Stomach (tissue), 9 donors: ENCODE results near the gene FAM193A. TPM values are rescaled to one million over a fixed set of nuclear protein-coding genes. Genes with fewer than 3 reads are reported as not detected.
"Not testable (repeated sequence)": the region's sequence is repeated elsewhere in the genome, so short reads cannot be mapped to it uniquely, and the experiment has no call there.

Experiments
- DNase-seq, 2 donors: peaks; one replicate each; pipeline versions ENCODE4 v3.0.0 to v3.0.0-alpha.2; 2013 to 2019
- H3K27ac ChIP-seq, 5 donors: fragments of 200-600 bp in 4 of 5; sonication (generic) in 4 of 5; one replicate each; pipeline ENCODE4 v1.5.1; 2013 to 2019; ENCODE audit warnings: mild to moderate bottlenecking in 1 of 5, moderate library complexity in 1 of 5
- H3K27me3 ChIP-seq, 3 donors: fragments of 200-600 bp; sonication (generic); one replicate each; pipeline ENCODE4 v1.5.1; 2017 to 2019; ENCODE audit warnings: mixed run types in 1 of 3
- H3K36me3 ChIP-seq, 4 donors: fragments of 200-600 bp; sonication (generic); 1 replicate in 3 of 4; 2 replicates in 1 of 4; pipeline ENCODE4 v1.5.1; 2016 to 2019
- H3K4me1 ChIP-seq, 4 donors: fragments of 200-600 bp; sonication (generic); one replicate each; pipeline ENCODE4 v1.5.1; 2016 to 2019
- H3K4me3 ChIP-seq, 4 donors: fragments of 200-600 bp; sonication (generic) in 3 of 4; one replicate each; pipeline ENCODE4 v1.5.1; 2016 to 2019; ENCODE audit warnings: mild to moderate bottlenecking in 1 of 4
- H3K9me3 ChIP-seq, 4 donors: fragments of 200-600 bp; sonication (generic); one replicate each; pipeline ENCODE4 v1.5.1; 2016 to 2019
- CTCF ChIP-seq, 7 experiments: fragments of 450-650 bp in 4 of 7; fragments of 200-600 bp in 3 of 7; sonication (generic) in 3 of 7; IDR thresholded peaks; one replicate each; pipeline ENCODE4 v1.5.1; 2016 to 2019; ENCODE audit warnings: antibody characterized with exemption in 7 of 7, control low read depth in 2 of 7, mild to moderate bottlenecking in 1 of 7
- EP300 ChIP-seq: sonication (generic); formaldehyde crosslinking; IDR thresholded peaks from one replicate; pipeline ENCODE4 v1.6.1; 2017; ENCODE audit warnings: antibody characterized with exemption
- POLR2A ChIP-seq, 4 donors: fragments of 450-650 bp; IDR thresholded peaks; one replicate each; pipeline ENCODE4 v1.6.1; 2016; ENCODE audit warnings: antibody characterized with exemption in 4 of 4, control low read depth in 2 of 4, mild to moderate bottlenecking in 1 of 4, moderate library complexity in 1 of 4
- POLR2AphosphoS5 ChIP-seq, 3 donors: sonication (generic); formaldehyde crosslinking; IDR thresholded peaks; one replicate each; pipeline ENCODE4 v1.6.1; 2016; ENCODE audit warnings: antibody characterized with exemption in 3 of 3
- WGBS, 5 donors: extraction: QIAGEN DNeasy Blood & Tissue Kit in 3 of 5; methylation state at CpG; one replicate each; pipeline versions ENCODE4 v1.1.5 to v1.1.7; 2013 to 2018; 5-methylcytosine and 5-hydroxymethylcytosine counted together
- intact Hi-C: fragments of 100-400 bp; cut with DNase I; formaldehyde crosslinking; loops from one replicate; pipeline ENCODE4 v1.15.1; 2023; ENCODE audit warnings: low total_unique reads
- polyA plus RNA-seq, 3 donors: library from polyadenylated mRNA; stranded (reverse); fragments of 200-250 nt; gene quantifications; one replicate each; pipeline ENCODE4 v1.2.3, GENCODE V29; 2013
- total RNA-seq, 5 donors: library from RNA; depleted of rRNA; stranded (reverse); fragments of >200 nt; gene quantifications; one replicate each; pipeline versions ENCODE4 v1.1.0 to v1.2.3, GENCODE V29; 2014 to 2016
- donor health status: healthy with polysubstance abuse.
- donor health status: Bipolar disorder and iron deficiency.
- donor health status: healthy.

Gene FAM193A
- total and polyA plus RNA-seq, 8 donors, result 4.9 to 107 (median 26.0) TPM

- H3K9me3 ChIP-seq, result peaks cover 0 to 8% (median 3%) of the 10 kb centered on the region in 4 donors
- DNase-seq, result no peak
- H3K36me3 ChIP-seq, result peaks cover 20 to 53% (median 51%) of the 10 kb centered on the region in 4 donors
- WGBS, 5 donors, result 83 to 92% (median 89%) methylated on average over 18 to 21 of the region's 21 CpGs
- intact Hi-C loops, result no loop called here
- H3K27ac ChIP-seq, result no peak overlapping the region
- H3K4me3 ChIP-seq, result no peak overlapping the region
- no peaks in the 10 kb centered on the region for H3K27me3 ChIP-seq
- no peaks in the 10 kb centered on the region for H3K4me1 ChIP-seq
- TF ChIP-seq CTCF (IDR thresholded peaks at IDR 0.05) (no peak), POLR2AphosphoS5 (IDR thresholded peaks at IDR 0.05) (no peak), EP300 (no peak), POLR2A (IDR thresholded peaks at IDR 0.05) (no peak)
Measured at GRCh38 chr4:2733001-2733843, 196.8 kb downstream of the FAM193A start.

- Histone ChIP-seq H3K27me3 (no peaks in the 10 kb centered on the region), H3K27ac (no peak overlapping the region), H3K4me3 (no peak overlapping the region), H3K4me1 (no peaks in the 10 kb centered on the region), H3K36me3 (peaks cover 20 to 53% (median 49%) of the 10 kb centered on the region in 4 donors), H3K9me3 (peaks cover 0 to 8% (median 3%) of the 10 kb centered on the region in 4 donors)
- WGBS, 5 donors, result 78 to 94% (median 90%) methylated on average over 2 of the region's 2 CpGs
- TF ChIP-seq POLR2A (IDR thresholded peaks at IDR 0.05) (no peak), EP300 (no peak), CTCF (IDR thresholded peaks at IDR 0.05) (no peak), POLR2AphosphoS5 (IDR thresholded peaks at IDR 0.05) (no peak)
- DNase-seq, result no peak
- intact Hi-C loops, result no loop called here
Measured at GRCh38 chr4:2733844-2734574, 197.6 kb downstream of the FAM193A start.

- Histone ChIP-seq H3K27ac (no peak overlapping the region), H3K36me3 (peaks cover 20 to 47% (median 43%) of the 10 kb centered on the region in 4 donors), H3K4me3 (no peak overlapping the region), H3K27me3 (no peaks in the 10 kb centered on the region), H3K4me1 (no peaks in the 10 kb centered on the region), H3K9me3 (peaks cover 0 to 8% (median 3%) of the 10 kb centered on the region in 4 donors)
- WGBS, 5 donors, result 80 to 94% (median 83%) methylated on average over 1 of the region's 1 CpG
- no peak for DNase-seq
- no peak for TF ChIP-seq EP300
- TF ChIP-seq CTCF (IDR thresholded peaks at IDR 0.05), result no peak
- intact Hi-C loops, result no loop called here
Measured at GRCh38 chr4:2734612-2735011, 198.2 kb downstream of the FAM193A start.

- H3K36me3 ChIP-seq, result peaks cover 16 to 40% (median 31%) of the 10 kb centered on the region in 4 donors
- no peak overlapping the region for H3K27ac ChIP-seq
- no peak overlapping the region for H3K4me3 ChIP-seq
- H3K9me3 ChIP-seq, result peaks cover 0 to 8% (median 3%) of the 10 kb centered on the region in 4 donors
- no peak for TF ChIP-seq POLR2A (IDR thresholded peaks at IDR 0.05)
- TF ChIP-seq CTCF (IDR thresholded peaks at IDR 0.05), result no peak
- no peak for TF ChIP-seq EP300
- no peak for TF ChIP-seq POLR2AphosphoS5 (IDR thresholded peaks at IDR 0.05)
- no peaks in the 10 kb centered on the region for H3K27me3 ChIP-seq
- DNase-seq, result no peak
- intact Hi-C loops, result no loop called here
- no peaks in the 10 kb centered on the region for H3K4me1 ChIP-seq
Measured at GRCh38 chr4:2735869-2736268, 199.4 kb downstream of the FAM193A start.

GRCh38 chr4:2738296-2738695, 201.8 kb downstream of the FAM193A start:
- 83 to 98% (median 95%) methylated on average over 2 of the region's 2 CpGs for WGBS, 5 donors
- H3K4me1 ChIP-seq, intact Hi-C loops, H3K4me3 ChIP-seq, H3K27me3 ChIP-seq, H3K27ac ChIP-seq, DNase-seq, H3K9me3 ChIP-seq: not testable (repeated sequence)
- peaks cover 16 to 42% (median 30%) of the 10 kb centered on the region in 4 donors for H3K36me3 ChIP-seq
